8988T (cell line): ENCODE data around the gene HOXB3.

Source experiments
- DNase-seq: peaks from one replicate; pipeline ENCODE4 v3.0.0; 2011

Gene HOXB3

GRCh38 chr17:48612456-48612853 lies 22.4 kb upstream of the HOXB3 start:
- no peak for DNase-seq

GRCh38 chr17:48611681-48612455 lies 21.8 kb upstream of the HOXB3 start:
- peak; percentile 77 for DNase-seq

- DNase-seq: no peak
Measured at GRCh38 chr17:48611213-48611612, 21.2 kb upstream of the HOXB3 start.

GRCh38 chr17:48610282-48611211 lies 20.5 kb upstream of the HOXB3 start, which contains the start of gene HOXB7:
Gene HOXB7, minus strand, starts transcription at chr17:48611017. Its CDS starts 99 bp downstream, at chr17:48610918.
- DNase-seq: peak; percentile 71

- no peak for DNase-seq
Measured at GRCh38 chr17:48609759-48610281, 19.8 kb upstream of the HOXB3 start.

- no peak for DNase-seq
Measured at GRCh38 chr17:48609033-48609432, 19.0 kb upstream of the HOXB3 start.

GRCh38 chr17:48608494-48608834 lies 18.4 kb upstream of the HOXB3 start:
- no peak for DNase-seq

- DNase-seq: no peak
Measured at GRCh38 chr17:48606892-48607614, 17.0 kb upstream of the HOXB3 start.

- DNase-seq: no peak
Measured at GRCh38 chr17:48605991-48606891, 16.2 kb upstream of the HOXB3 start.

GRCh38 chr17:48605409-48605919 lies 15.4 kb upstream of the HOXB3 start:
- DNase-seq: no peak

GRCh38 chr17:48604770-48605329 lies 14.8 kb upstream of the HOXB3 start, which contains the start of gene HOXB6:
Gene HOXB6, minus strand, starts transcription at chr17:48604986. Its CDS starts 6,836 bp downstream, at chr17:48598150.
- DNase-seq: no peak

GRCh38 chr17:48603959-48604769 lies 14.1 kb upstream of the HOXB3 start:
- DNase-seq: peak; percentile 88

- DNase-seq: no peak
Measured at GRCh38 chr17:48601539-48602425, 11.7 kb upstream of the HOXB3 start.

GRCh38 chr17:48601207-48601538 lies 11.1 kb upstream of the HOXB3 start:
- DNase-seq: no peak

- no peak for DNase-seq
Measured at GRCh38 chr17:48600244-48601098, 10.4 kb upstream of the HOXB3 start.

- DNase-seq: no peak
Measured at GRCh38 chr17:48599354-48599753, 9.3 kb upstream of the HOXB3 start.

- no peak for DNase-seq
Measured at GRCh38 chr17:48598736-48599135, 8.7 kb upstream of the HOXB3 start.
